CD8-positive, alpha-beta memory T cell (primary cell): ENCODE results near the gene SOS1. TPM values are rescaled to one million over a fixed set of nuclear protein-coding genes. Genes with fewer than 3 reads are reported as not detected.

ENCODE experiments used
- CTCF ChIA-PET: fragments of 350-600 bp; sonication (Branson Sonifier 250); formaldehyde crosslinking; loops from one replicate; lab custom pipeline; 2021; ENCODE audit warnings: antibody characterized with exemption; lab: Charles Lee
- POLR2A ChIA-PET: fragments of 350-600 bp; sonication (Branson Sonifier 250); formaldehyde crosslinking; loops from one replicate; lab custom pipeline; 2021; ENCODE audit warnings: antibody characterized with exemption; lab: Charles Lee
- DNase-seq, 5 donors: peaks; one replicate each; pipeline versions ENCODE4 v3.0.0 to v3.0.0-alpha.2; 2020 to 2022; ENCODE audit warnings: mixed read lengths in 1 of 5
- H3K27ac ChIP-seq: one replicate; pipeline ENCODE4 v1.7.0; 2013; ENCODE audit warnings: low read depth, mild to moderate bottlenecking, low read length, moderate library complexity
- H3K27me3 ChIP-seq: 2 replicates; pipeline ENCODE4 v1.7.0; 2013; ENCODE audit warnings: low read length, mild to moderate bottlenecking; ENCODE audit not compliant: insufficient read depth, poor library complexity, severe bottlenecking
- H3K36me3 ChIP-seq: 2 replicates; pipeline ENCODE4 v1.7.0; 2013; ENCODE audit warnings: mild to moderate bottlenecking, low read length, moderate library complexity; ENCODE audit not compliant: insufficient read depth
- H3K4me1 ChIP-seq: 2 replicates; pipeline ENCODE4 v1.7.0; 2013; ENCODE audit warnings: mild to moderate bottlenecking, low read length, moderate library complexity; ENCODE audit not compliant: insufficient read depth
- H3K4me3 ChIP-seq: 2 replicates; pipeline ENCODE4 v1.7.0; 2013; ENCODE audit warnings: mild to moderate bottlenecking, low read length
- H3K9me3 ChIP-seq: 2 replicates; pipeline ENCODE4 v1.7.0; 2013; ENCODE audit warnings: mild to moderate bottlenecking, low read length
- H3K27ac Mint-ChIP-seq, 8 donors: one replicate each; pipeline ENCODE4 v1.8.0; 2020 to 2021; ENCODE audit warnings: mixed read lengths in 8 of 8, mild to moderate bottlenecking in 6 of 8, inconsistent platforms in 3 of 8, moderate library complexity in 3 of 8
- H3K27me3 Mint-ChIP-seq, 2 donors: one replicate each; pipeline ENCODE4 v1.8.0; 2020 to 2021; ENCODE audit warnings: mixed read lengths in 2 of 2, mild to moderate bottlenecking in 1 of 2, moderate library complexity in 1 of 2
- H3K36me3 Mint-ChIP-seq, 3 donors: one replicate each; pipeline ENCODE4 v1.8.0; 2020 to 2021; ENCODE audit warnings: mixed read lengths in 3 of 3, inconsistent platforms in 1 of 3, mild to moderate bottlenecking in 1 of 3
- H3K4me1 Mint-ChIP-seq, 3 donors: one replicate each; pipeline ENCODE4 v1.8.0; 2020 to 2021; ENCODE audit warnings: mixed read lengths in 3 of 3, inconsistent platforms in 1 of 3, mild to moderate bottlenecking in 1 of 3
- H3K4me3 Mint-ChIP-seq, 7 donors: one replicate each; pipeline ENCODE4 v1.8.0; 2020 to 2021; ENCODE audit warnings: mixed read lengths in 7 of 7, mild to moderate bottlenecking in 6 of 7, moderate library complexity in 4 of 7, inconsistent platforms in 2 of 7
- H3K9me3 Mint-ChIP-seq, 5 donors: one replicate each; pipeline ENCODE4 v1.8.0; 2020 to 2022; ENCODE audit warnings: mixed read lengths in 5 of 5, mild to moderate bottlenecking in 3 of 5, moderate library complexity in 2 of 5, inconsistent platforms in 1 of 5
- polyA plus RNA-seq: library from polyadenylated mRNA; unstranded; fragments of 300-500 nt; fragmentation: Illumina TruSeq; gene quantifications from one replicate; pipeline ENCODE4 v1.2.3, GENCODE V29; 2021
- total RNA-seq, 2 experiments: library from RNA; stranded (reverse); gene quantifications; one replicate each; pipeline ENCODE4 v1.2.3, GENCODE V29; 2021

The SOS1 gene
- total and polyA plus RNA-seq, 3 experiments from 2014 or later = 14.5 to 75.9 (median 72.6) TPM

- H3K9me3 Mint-ChIP-seq = no peaks in the 10 kb centered on the region
- H3K36me3 Mint-ChIP-seq = peaks cover 0 to 40% (median 10%) of the 10 kb centered on the region in 3 donors
- H3K36me3 ChIP-seq = no peaks in the 10 kb centered on the region
- ChIA-PET CTCF (no interaction called here), POLR2A (no interaction called here)
- H3K27ac ChIP-seq = no peak overlapping the region
- H3K27me3 Mint-ChIP-seq = no peaks in the 10 kb centered on the region
- H3K4me3 ChIP-seq = no peak overlapping the region
- H3K4me1 Mint-ChIP-seq = peaks cover 6 to 26% (median 21%) of the 10 kb centered on the region in 3 donors
- H3K4me1 ChIP-seq = no peaks in the 10 kb centered on the region
- H3K27me3 ChIP-seq = no peaks in the 10 kb centered on the region
- no peaks in the 10 kb centered on the region for H3K9me3 ChIP-seq
- peak overlapping the region in 1 of 8 donors; percentile 5 for H3K27ac Mint-ChIP-seq
- no peak for DNase-seq
- H3K4me3 Mint-ChIP-seq = no peak overlapping the region
These were observed 98.1 kb downstream of the SOS1 start for GRCh38 chr2:39022642-39023235.

DNA sequence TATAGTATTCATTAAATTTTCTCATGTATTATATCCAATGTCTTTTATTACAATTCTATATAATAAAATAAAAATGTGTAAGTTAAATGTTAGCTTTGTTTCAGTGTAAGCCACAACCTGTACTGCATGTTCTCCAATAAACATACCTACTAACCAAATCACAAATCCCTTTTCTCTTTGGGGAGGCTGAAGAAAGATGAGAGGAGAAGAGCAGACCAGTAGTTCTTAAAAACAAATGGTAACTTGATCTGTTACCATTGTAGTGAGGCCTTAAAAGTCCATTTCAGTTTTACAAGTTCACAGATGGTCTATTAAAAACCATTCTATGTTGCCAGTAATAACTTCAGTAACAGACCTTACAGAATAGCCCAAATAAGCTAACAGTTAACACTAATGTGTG lies 100.5 kb downstream of the SOS1 start:
- Histone ChIP-seq H3K4me3 (no peak overlapping the region), H3K27me3 (no peaks in the 10 kb centered on the region), H3K36me3 (no peaks in the 10 kb centered on the region), H3K27ac (no peak overlapping the region), H3K9me3 (no peaks in the 10 kb centered on the region), H3K4me1 (no peaks in the 10 kb centered on the region)
- POLR2A ChIA-PET = no interaction called here
- CTCF ChIA-PET = interaction anchor here (1.0 kb wide), 1 partner anchor 104 kb away, joined by 3 read pairs; no protein-coding TSS in a partner anchor
- Mint-ChIP-seq H3K9me3 (no peaks in the 10 kb centered on the region), H3K27me3 (no peaks in the 10 kb centered on the region), H3K4me3 (no peak overlapping the region), H3K27ac (no peak overlapping the region), H3K36me3 (peaks cover 0 to 40% (median 10%) of the 10 kb centered on the region in 3 donors), H3K4me1 (peaks cover 10 to 35% (median 23%) of the 10 kb centered on the region in 3 donors)
- DNase-seq = no peak

- Histone ChIP-seq H3K27me3 (no peaks in the 10 kb centered on the region), H3K9me3 (no peaks in the 10 kb centered on the region), H3K4me3 (no peak overlapping the region), H3K27ac (no peak overlapping the region), H3K36me3 (no peaks in the 10 kb centered on the region), H3K4me1 (no peaks in the 10 kb centered on the region)
- POLR2A ChIA-PET = no interaction called here
- no peaks in the 10 kb centered on the region for H3K27me3 Mint-ChIP-seq
- H3K9me3 Mint-ChIP-seq = no peaks in the 10 kb centered on the region
- DNase-seq = no peak
- H3K27ac Mint-ChIP-seq = no peak overlapping the region
- CTCF ChIA-PET = no interaction called here
- H3K4me1 Mint-ChIP-seq = peaks cover 11 to 38% (median 23%) of the 10 kb centered on the region in 3 donors
- no peak overlapping the region for H3K4me3 Mint-ChIP-seq
- peaks cover 0 to 45% (median 10%) of the 10 kb centered on the region in 3 donors for H3K36me3 Mint-ChIP-seq
These were observed 102.2 kb downstream of the SOS1 start for GRCh38 chr2:39018638-39019037.

GRCh38 chr2:39017334-39017733 lies 103.5 kb downstream of the SOS1 start:
- Mint-ChIP-seq H3K4me3 (no peak overlapping the region), H3K36me3 (peaks cover 5 to 46% (median 9%) of the 10 kb centered on the region in 3 donors), H3K27me3 (no peaks in the 10 kb centered on the region), H3K9me3 (no peaks in the 10 kb centered on the region), H3K27ac (no peak overlapping the region), H3K4me1 (peaks cover 8 to 29% (median 17%) of the 10 kb centered on the region in 3 donors)
- Histone ChIP-seq H3K27ac (no peak overlapping the region), H3K9me3 (no peaks in the 10 kb centered on the region), H3K4me1 (no peaks in the 10 kb centered on the region), H3K4me3 (no peak overlapping the region), H3K27me3 (no peaks in the 10 kb centered on the region), H3K36me3 (peaks cover 5% of the 10 kb centered on the region)
- POLR2A ChIA-PET = no interaction called here
- CTCF ChIA-PET = interaction anchor here (1.0 to 1.3 kb wide), 2 partner anchors 10 to 213 kb away, joined by 3 to 5 read pairs; no protein-coding TSS in a partner anchor
- no peak for DNase-seq

DNA sequence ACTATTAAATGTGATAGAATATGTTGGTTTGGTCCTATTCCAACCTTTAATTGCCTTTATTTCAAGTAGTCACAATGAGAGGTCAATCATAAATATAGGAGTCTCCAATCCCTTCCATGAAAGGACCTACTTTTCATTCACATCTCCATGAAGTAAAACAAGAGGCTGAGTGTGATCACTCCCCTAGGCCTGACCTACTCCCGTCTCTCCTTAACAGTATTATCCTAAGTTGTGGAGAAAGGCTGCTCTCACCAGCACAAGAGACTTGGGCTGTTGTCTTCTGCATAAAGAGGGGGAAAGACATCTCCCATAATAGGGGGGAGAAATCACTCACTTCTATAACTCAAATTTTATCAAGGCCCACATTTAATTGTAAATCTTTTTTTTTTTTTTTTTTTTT lies 105.4 kb downstream of the SOS1 start:
- peaks cover 5 to 55% (median 11%) of the 10 kb centered on the region in 3 donors for H3K36me3 Mint-ChIP-seq
- no peak overlapping the region for H3K27ac ChIP-seq
- H3K9me3 ChIP-seq = no peaks in the 10 kb centered on the region
- no peak overlapping the region for H3K4me3 Mint-ChIP-seq
- peaks cover 8 to 29% (median 17%) of the 10 kb centered on the region in 3 donors for H3K4me1 Mint-ChIP-seq
- H3K4me3 ChIP-seq = no peak overlapping the region
- H3K4me1 ChIP-seq = no peaks in the 10 kb centered on the region
- no peaks in the 10 kb centered on the region for H3K27me3 ChIP-seq
- DNase-seq = no peak
- peak overlapping the region in 2 of 8 donors; percentile 39 to 45 for H3K27ac Mint-ChIP-seq
- H3K27me3 Mint-ChIP-seq = no peaks in the 10 kb centered on the region
- H3K36me3 ChIP-seq = peaks cover 9% of the 10 kb centered on the region
- ChIA-PET CTCF (no interaction called here), POLR2A (interaction anchor here (0.5 kb wide), 1 partner anchor 87 kb away, joined by 6 read pairs; no protein-coding TSS in a partner anchor)
- H3K9me3 Mint-ChIP-seq = no peaks in the 10 kb centered on the region

- no peak overlapping the region for H3K4me3 Mint-ChIP-seq
- peaks cover 12 to 57% (median 15%) of the 10 kb centered on the region in 3 donors for H3K36me3 Mint-ChIP-seq
- Histone ChIP-seq H3K27ac (no peak overlapping the region), H3K4me3 (no peak overlapping the region), H3K27me3 (no peaks in the 10 kb centered on the region), H3K9me3 (no peaks in the 10 kb centered on the region), H3K4me1 (no peaks in the 10 kb centered on the region), H3K36me3 (peaks cover 17% of the 10 kb centered on the region)
- ChIA-PET POLR2A (no interaction called here), CTCF (no interaction called here)
- DNase-seq = no peak
- no peaks in the 10 kb centered on the region for H3K27me3 Mint-ChIP-seq
- H3K27ac Mint-ChIP-seq = no peak overlapping the region
- peaks cover 5 to 21% (median 12%) of the 10 kb centered on the region in 3 donors for H3K4me1 Mint-ChIP-seq
- H3K9me3 Mint-ChIP-seq = peaks cover 0 to 1% (median 0%) of the 10 kb centered on the region in 5 donors
These were observed 107.0 kb downstream of the SOS1 start for GRCh38 chr2:39013871-39014270.

DNA sequence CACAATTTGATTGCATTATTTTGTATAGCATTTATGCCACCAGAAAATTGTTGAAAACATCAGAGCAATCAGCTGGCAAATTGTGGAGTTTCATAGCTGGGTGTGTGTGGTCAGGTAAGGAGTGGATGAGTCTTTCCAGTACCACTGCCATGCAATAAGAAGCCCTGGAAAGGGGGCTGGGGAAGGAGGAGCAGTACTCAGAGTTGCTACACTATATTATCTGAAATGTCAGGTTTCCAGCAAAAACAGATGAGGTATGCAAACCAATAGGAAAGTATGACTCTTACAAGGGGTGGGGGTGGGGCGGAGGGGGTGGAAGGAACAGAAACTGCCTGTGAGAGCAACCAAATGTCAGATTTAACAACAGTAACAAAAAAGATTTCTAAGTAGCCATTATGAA lies 112.2 kb downstream of the SOS1 start:
- Mint-ChIP-seq H3K9me3 (peaks cover 0 to 1% (median 0%) of the 10 kb centered on the region in 5 donors), H3K4me1 (peaks cover 0 to 11% (median 8%) of the 10 kb centered on the region in 3 donors), H3K27ac (peak overlapping the region in 1 of 8 donors; percentile 42), H3K27me3 (no peaks in the 10 kb centered on the region), H3K4me3 (no peak overlapping the region), H3K36me3 (peaks cover 18 to 79% (median 23%) of the 10 kb centered on the region in 3 donors)
- Histone ChIP-seq H3K36me3 (peaks cover 42% of the 10 kb centered on the region), H3K27me3 (no peaks in the 10 kb centered on the region), H3K4me3 (no peak overlapping the region), H3K9me3 (no peaks in the 10 kb centered on the region), H3K27ac (no peak overlapping the region), H3K4me1 (no peaks in the 10 kb centered on the region)
- POLR2A ChIA-PET = no interaction called here
- no peak for DNase-seq
- CTCF ChIA-PET = no interaction called here

DNA sequence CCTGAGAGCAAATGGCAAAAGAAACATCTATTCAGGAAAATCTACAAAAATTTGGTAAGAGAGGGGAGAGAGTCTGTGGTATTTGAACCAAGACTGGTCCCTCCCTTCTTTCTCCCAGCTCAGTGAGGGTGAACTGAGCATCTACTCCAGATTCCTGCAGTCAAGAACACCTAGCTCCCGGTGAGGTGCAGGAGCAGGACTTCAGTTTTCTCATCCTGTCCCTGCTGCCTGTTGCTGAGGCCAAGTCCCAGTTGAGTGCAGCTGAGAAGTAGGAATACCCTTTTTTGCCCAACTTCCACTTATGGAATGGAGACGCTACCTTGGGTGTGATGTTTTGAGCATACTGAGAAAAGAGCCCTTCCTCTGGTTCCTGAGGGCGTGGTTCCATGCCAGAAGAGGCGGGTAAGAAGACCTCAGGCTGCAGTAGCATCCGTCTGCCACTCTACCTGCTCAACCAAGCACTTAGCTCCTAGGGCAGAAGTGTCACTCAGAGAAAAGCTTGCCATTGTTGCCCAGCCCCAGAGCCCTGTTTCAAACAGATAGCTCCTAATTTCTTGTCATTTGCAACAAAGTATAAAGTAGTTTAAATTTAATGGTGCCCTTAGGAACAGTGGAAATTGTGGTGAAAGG lies 112.9 kb downstream of the SOS1 start:
- no peaks in the 10 kb centered on the region for H3K27me3 Mint-ChIP-seq
- Histone ChIP-seq H3K4me1 (no peaks in the 10 kb centered on the region), H3K9me3 (no peaks in the 10 kb centered on the region), H3K27me3 (no peaks in the 10 kb centered on the region), H3K27ac (no peak overlapping the region), H3K36me3 (peaks cover 40% of the 10 kb centered on the region), H3K4me3 (no peak overlapping the region)
- H3K4me3 Mint-ChIP-seq = no peak overlapping the region
- CTCF ChIA-PET = interaction anchor here (1.4 kb wide), 1 partner anchor 9 kb away, joined by 3 read pairs; no protein-coding TSS in a partner anchor
- H3K36me3 Mint-ChIP-seq = peaks cover 14 to 78% (median 18%) of the 10 kb centered on the region in 3 donors
- H3K4me1 Mint-ChIP-seq = peaks cover 0 to 11% (median 8%) of the 10 kb centered on the region in 3 donors
- H3K9me3 Mint-ChIP-seq = peaks cover 0 to 1% (median 0%) of the 10 kb centered on the region in 5 donors
- POLR2A ChIA-PET = no interaction called here
- DNase-seq = no peak
- H3K27ac Mint-ChIP-seq = peak overlapping the region in 5 of 8 donors; percentile 40 to 60 (median 47)
